GM13977 (cell line): Measurements from ENCODE around the gene ARF5.

Experiments used
- DNase-seq: peaks from one replicate; pipeline ENCODE4 v3.0.0; 2012; ENCODE audit warnings: low spot score
- in situ Hi-C: fragments of 300-500 bp; cut with MboI; formaldehyde crosslinking; loops from one replicate; pipeline ENCODE4 v1.12.0; 2022; ENCODE audit warnings: low sequenced_read_pairs, low pct_unique_long_range_greater_than_20kb, mixed read lengths, inconsistent platforms; ENCODE audit not compliant: unreplicated experiment
- TF ChIP-seq, protein P1 (sequence below): IDR thresholded peaks from 2 replicates; pipeline ENCODE4 v1.5.1; 2012; ENCODE audit warnings: mild to moderate bottlenecking, control low read depth; ENCODE audit not compliant: insufficient read depth; ENCODE audit errors: extremely low read depth, missing control alignments

ARF5 gene

GRCh38 chr7:127628445-127628844 lies 40.2 kb downstream of the ARF5 start:
- TF ChIP-seq, protein P1, sequence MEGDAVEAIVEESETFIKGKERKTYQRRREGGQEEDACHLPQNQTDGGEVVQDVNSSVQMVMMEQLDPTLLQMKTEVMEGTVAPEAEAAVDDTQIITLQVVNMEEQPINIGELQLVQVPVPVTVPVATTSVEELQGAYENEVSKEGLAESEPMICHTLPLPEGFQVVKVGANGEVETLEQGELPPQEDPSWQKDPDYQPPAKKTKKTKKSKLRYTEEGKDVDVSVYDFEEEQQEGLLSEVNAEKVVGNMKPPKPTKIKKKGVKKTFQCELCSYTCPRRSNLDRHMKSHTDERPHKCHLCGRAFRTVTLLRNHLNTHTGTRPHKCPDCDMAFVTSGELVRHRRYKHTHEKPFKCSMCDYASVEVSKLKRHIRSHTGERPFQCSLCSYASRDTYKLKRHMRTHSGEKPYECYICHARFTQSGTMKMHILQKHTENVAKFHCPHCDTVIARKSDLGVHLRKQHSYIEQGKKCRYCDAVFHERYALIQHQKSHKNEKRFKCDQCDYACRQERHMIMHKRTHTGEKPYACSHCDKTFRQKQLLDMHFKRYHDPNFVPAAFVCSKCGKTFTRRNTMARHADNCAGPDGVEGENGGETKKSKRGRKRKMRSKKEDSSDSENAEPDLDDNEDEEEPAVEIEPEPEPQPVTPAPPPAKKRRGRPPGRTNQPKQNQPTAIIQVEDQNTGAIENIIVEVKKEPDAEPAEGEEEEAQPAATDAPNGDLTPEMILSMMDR = peak; percentile 33
- in situ Hi-C loops = no loop called here
- DNase-seq = no peak

- TF ChIP-seq, protein P1 = peak; percentile 65
- in situ Hi-C loops = no loop called here
- peak; percentile 42 for DNase-seq
These were observed 41.1 kb downstream of the ARF5 start for GRCh38 chr7:127629268-127629854.

DNA sequence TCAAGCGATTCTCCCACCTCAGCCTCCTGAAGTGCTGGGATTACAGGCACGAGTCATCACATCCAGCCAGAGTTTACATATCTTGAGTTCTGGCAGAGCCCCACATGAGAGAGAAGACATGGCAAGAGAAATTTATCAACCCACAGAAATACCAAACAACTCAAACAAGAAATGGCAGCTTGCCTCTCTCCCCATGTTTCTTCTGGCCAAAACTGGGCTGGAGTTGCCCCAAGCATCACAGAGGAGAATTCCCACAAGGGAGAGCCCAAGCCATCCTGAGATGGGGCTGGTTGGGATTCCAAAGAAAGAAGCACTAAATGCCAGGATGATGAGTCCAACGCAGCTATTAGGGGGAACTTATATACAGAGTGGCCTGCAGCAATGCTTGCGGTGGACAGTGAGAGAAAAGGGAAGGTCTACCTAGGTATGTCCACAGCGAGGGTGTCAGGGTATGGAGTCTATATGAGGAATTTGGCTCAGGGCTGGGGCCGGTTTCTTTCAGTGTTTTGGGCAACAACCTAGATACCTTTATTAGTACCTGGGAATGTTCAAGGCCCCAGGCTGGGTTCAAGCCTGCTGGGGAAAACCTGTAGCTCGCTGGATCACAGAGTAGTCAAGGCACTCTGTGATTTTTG lies 44.2 kb downstream of the ARF5 start:
- in situ Hi-C loops = no loop called here
- no peak for DNase-seq
- TF ChIP-seq, protein P1 = no peak

DNA sequence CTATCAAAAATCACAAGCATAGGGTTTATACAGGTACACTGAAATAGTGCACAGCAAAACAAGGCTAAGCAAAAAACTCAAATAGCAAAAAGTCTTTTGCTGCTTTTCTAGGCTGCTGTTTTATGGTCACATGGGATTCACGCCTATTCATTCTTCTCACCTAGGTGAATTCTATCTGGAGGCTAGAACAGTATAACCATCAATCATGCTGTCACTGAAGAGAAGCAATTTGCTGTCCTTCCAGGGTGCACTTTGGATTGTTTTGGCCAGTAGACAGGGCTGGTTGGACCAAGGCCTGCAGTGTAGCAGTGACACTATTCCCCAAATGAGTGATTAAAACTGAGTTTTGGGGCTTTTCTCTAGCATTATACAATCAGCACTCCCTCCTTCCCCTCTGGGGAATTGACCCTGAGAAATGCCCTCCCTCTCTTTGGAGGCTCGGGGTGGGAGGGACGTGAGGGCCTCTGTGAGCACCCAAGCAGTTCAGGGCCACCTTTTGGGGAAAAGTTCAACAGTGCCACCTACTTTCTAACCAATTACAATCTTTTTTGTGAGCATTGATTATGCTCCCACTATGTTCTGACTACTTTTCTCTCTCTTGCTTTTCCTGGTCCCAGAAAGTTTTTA lies 47.6 kb downstream of the ARF5 start:
- in situ Hi-C loops = no loop called here
- DNase-seq = no peak
- TF ChIP-seq, protein P1 = no peak

- DNase-seq = no peak
- TF ChIP-seq, protein P1 = no peak
- in situ Hi-C loops = no loop called here
These were observed 50.0 kb downstream of the ARF5 start for GRCh38 chr7:127638197-127638596.
